Gastrocnemius medialis (tissue), 4 donors: ENCODE measurements around the gene DOCK4.

Experiments used
- CTCF ChIP-seq, 5 experiments: fragments of 450-650 bp in 3 of 5; fragments of 200-600 bp in 2 of 5; sonication (generic) in 2 of 5; IDR thresholded peaks in 4 of 5; conservative IDR thresholded peaks in 1 of 5; 1 replicate in 4 of 5; 2 replicates in 1 of 5; pipeline ENCODE4 v1.5.1; 2016 to 2019; ENCODE audit warnings: antibody characterized with exemption in 5 of 5, mild to moderate bottlenecking in 3 of 5, moderate library complexity in 3 of 5
- POLR2A ChIP-seq, 2 donors: fragments of 450-650 bp; IDR thresholded peaks; one replicate each; pipeline ENCODE4 v1.6.1; 2017; ENCODE audit warnings: antibody characterized with exemption in 2 of 2, mild to moderate bottlenecking in 2 of 2, moderate library complexity in 2 of 2

- no peak for TF ChIP-seq CTCF (IDR thresholded peaks at IDR 0.05 in 4 of 5, conservative IDR thresholded peaks at IDR 0.05 in 1 of 5)
- no peak for TF ChIP-seq POLR2A (IDR thresholded peaks at IDR 0.05)
These were observed 12.2 kb downstream of the DOCK4 start for GRCh38 chr7:112193915-112194502.
